22Rv1 (cell line): ENCODE measurements around the gene VILL.

Source experiments
- H3K27ac ChIP-seq: fragments of 450-650 bp; 2 replicates; pipeline ENCODE4 v1.5.1; 2017
- ZFX ChIP-seq: fragments of 450-650 bp; IDR thresholded peaks from 2 replicates; pipeline ENCODE4 v1.6.1; 2017; ENCODE audit warnings: antibody characterized with exemption, borderline replicate concordance
- TF ChIP-seq, protein P1 (sequence below): fragments of 450-650 bp; IDR thresholded peaks from 2 replicates; pipeline ENCODE4 v1.5.1; 2017; ENCODE audit warnings: mild to moderate bottlenecking

VILL gene

DNA sequence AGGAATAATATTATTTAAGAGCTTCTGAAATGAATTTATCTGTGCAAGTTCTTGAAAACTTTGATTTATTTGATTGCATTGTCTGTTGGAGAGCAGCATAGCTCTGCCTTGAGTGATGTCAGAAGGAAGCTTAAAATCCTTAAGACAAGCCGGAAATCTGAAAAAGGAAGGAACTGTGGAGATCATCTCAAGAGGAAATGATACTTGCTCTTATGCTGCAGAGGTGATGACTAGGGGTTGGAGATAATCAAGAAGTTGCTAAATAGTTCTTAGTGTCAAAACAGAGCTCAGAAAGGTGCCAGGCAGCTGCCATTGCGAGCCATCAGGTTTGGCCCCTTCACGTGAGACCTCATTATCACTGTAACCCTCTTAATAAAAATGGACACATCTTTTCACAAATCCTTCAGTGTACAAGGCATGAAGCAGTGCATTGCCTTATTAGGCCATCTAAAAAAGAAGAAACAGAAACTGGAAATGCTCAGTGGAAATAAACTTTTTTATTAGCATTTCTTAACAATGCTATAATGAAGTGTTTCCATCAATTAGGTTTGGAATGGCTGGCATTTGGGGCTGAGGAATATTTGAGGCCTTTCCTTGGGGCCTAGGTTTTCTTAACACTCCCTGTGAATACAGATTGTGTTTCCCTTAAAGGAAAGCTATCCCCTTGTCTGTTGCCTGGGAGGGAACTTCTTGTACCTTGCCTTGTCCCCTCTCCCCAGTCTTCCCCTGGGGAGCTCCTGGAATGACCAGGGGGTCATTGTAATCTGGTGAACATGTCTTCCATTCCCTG, 34.5 kb upstream of the VILL start:
- TF ChIP-seq ZFX = no peak
- TF ChIP-seq, protein P1, sequence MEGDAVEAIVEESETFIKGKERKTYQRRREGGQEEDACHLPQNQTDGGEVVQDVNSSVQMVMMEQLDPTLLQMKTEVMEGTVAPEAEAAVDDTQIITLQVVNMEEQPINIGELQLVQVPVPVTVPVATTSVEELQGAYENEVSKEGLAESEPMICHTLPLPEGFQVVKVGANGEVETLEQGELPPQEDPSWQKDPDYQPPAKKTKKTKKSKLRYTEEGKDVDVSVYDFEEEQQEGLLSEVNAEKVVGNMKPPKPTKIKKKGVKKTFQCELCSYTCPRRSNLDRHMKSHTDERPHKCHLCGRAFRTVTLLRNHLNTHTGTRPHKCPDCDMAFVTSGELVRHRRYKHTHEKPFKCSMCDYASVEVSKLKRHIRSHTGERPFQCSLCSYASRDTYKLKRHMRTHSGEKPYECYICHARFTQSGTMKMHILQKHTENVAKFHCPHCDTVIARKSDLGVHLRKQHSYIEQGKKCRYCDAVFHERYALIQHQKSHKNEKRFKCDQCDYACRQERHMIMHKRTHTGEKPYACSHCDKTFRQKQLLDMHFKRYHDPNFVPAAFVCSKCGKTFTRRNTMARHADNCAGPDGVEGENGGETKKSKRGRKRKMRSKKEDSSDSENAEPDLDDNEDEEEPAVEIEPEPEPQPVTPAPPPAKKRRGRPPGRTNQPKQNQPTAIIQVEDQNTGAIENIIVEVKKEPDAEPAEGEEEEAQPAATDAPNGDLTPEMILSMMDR = no peak
- H3K27ac ChIP-seq = peak overlapping the region; percentile 27; the same call in 1 of the 2 replicates

DNA sequence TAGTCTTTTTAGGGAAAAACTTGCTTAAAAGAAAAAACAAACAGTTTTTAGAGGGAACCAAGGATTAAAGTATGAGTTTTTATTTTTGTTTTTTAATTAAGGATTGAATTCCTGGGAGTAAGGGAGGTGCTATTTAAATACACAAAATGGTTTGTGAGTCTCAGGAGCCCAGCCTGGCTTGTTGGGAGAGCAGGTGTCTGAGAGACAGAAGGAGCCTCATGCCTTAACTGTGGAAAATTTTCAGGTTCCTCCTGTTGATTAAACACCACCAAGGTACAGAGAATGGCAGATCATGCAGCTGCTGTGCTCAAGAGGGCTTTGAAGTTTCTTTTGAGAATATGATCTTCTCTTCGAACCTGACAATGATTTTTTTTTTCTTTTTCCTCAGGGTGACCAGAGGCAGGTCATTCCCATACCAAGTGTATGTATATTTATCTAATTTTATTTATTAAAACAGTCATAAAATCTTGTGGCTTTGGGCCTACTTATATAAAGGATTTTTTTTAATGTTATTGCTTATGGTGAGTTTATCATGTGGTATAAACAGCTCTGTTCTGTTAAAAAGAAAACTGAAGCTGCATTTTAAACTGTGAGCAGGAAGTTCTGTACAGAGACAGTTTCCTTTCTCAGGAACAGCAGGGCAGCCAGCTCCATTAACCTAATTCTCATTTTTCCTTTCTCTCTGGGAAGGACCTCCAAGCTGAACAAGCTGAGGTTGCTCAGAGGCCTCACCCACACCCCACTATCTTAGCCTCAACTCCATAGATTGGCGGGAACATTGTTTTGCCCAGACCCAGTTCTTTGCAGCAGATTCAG, 33.7 kb upstream of the VILL start:
- TF ChIP-seq, protein P1 = no peak
- TF ChIP-seq ZFX = no peak
- H3K27ac ChIP-seq = peak overlapping the region; percentile 27; the same call in 1 of the 2 replicates

DNA sequence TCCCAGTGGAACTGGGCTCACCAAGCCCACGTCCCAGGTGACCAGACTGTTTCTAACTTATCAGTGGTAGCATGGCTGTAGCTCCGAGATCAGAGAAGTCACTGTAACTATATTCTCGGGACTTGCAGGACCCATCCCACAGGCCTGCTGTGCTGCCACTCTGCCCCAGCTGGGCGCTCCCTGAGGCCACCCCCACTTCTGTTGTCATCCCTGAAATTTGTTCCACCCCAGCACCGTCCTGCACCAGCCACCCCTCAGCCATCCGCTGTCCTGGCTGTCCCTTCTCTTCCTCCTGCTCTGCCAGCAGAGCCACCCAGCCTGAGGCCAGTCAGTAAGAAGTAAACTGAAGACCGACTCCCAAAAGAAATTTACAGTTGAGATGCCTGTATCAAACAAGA, 33.0 kb upstream of the VILL start:
- H3K27ac ChIP-seq = peak overlapping the region; percentile 27; the same call in 1 of the 2 replicates
- TF ChIP-seq, protein P1 = no peak
- TF ChIP-seq ZFX = no peak

DNA sequence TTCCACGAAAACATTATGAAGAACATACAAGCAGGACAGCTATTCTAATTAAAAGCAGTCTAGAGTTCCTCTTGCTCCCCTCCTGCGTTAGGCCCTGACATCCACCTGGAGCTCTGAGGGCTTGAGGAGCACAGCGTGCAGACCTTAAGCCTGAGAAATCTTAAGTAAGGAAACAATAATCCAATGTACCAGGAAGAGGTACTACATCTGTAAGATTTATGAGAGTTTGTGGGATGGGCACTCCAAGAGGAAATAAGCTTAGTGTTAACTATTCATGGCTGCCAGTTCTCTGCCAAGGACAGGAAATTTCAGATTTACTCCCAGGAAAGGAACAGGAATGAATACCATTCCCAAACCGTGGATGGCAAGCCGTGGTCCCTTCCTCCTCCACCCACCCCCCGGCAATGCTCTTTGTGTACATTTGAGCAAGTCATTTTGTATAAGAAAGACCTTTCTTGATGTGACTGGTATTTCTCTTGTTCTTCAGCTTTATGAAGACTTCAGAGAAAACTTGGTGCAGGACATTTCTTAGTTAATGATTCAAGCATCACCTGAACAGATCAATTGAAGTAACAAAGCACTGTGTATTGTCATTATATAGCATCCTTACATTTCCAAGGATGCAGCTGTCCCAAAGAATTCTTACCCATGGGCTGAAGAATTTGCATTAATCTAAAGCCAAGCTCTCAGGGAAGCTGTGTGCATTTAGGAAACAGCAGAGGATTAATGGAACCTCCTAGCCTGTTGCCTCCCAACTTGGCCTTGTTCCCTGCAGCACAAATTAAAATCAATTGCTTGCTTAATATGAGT, 28.8 kb upstream of the VILL start:
- peak overlapping the region; percentile 94 for H3K27ac ChIP-seq
- TF ChIP-seq, protein P1 = no peak
- TF ChIP-seq ZFX = no peak

DNA sequence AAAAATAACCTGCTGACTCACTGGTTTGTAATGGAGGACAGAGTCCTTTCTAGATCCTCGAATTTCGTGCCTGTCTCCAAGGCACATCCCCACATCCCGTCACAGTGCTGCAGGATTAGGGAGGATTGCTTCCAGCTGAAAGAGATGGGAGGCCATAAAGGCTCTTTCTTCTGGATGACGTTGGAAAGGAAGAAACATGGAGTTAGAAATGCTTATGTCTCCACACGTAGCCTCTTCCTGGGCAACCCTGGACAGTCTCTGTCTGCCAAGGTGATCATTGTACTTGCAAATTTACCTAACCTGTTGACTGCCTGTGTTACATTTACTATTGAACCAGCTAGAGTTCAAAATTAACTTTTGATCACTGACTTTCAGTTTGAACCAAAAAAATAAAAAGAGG, 27.6 kb upstream of the VILL start:
- TF ChIP-seq, protein P1 = no peak
- no peak for TF ChIP-seq ZFX
- H3K27ac ChIP-seq = peak overlapping the region; percentile 94

DNA sequence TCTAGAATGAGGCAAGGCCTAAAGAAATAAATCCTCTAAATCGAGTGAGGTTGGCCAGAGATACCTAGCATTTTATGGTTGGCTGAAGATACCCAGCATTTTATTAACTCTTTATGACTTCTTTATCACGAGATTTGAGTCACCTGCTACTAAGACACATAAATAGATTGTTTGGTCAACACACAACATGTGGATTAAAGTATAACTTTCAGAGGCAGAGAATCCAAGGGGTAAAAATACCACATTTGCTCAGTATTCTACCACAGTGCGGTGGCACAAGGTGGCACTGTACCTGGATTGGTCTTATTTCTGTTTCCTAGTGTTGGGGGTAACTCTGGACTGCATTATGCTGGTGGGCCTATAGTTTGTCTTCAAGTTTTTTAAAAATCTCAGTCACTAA, 27.0 kb upstream of the VILL start:
- TF ChIP-seq ZFX = no peak
- TF ChIP-seq, protein P1 = 0 out of 2 replicates have a peak, but pooled peaks have one; percentile 18
- H3K27ac ChIP-seq = peak overlapping the region; percentile 94
